Suprapubic skin (tissue), 4 donors: Measurements from ENCODE around the gene FRMD4B. TPM values are rescaled to one million over a fixed set of nuclear protein-coding genes. Genes with fewer than 3 reads are reported as not detected.

Experiments used
- DNase-seq, 2 donors: peaks; one replicate each; pipeline ENCODE4 v3.0.0-alpha.2; 2019; ENCODE audit warnings: low spot score in 2 of 2
- H3K27ac ChIP-seq: fragments of 200-600 bp; sonication (generic); one replicate; pipeline ENCODE4 v1.5.1; 2019
- H3K27me3 ChIP-seq: fragments of 200-600 bp; sonication (generic); one replicate; pipeline ENCODE4 v1.5.1; 2019
- H3K36me3 ChIP-seq: fragments of 200-600 bp; sonication (generic); one replicate; pipeline ENCODE4 v1.5.1; 2019
- H3K4me1 ChIP-seq: fragments of 200-600 bp; sonication (generic); one replicate; pipeline ENCODE4 v1.5.1; 2019
- H3K4me3 ChIP-seq: fragments of 200-600 bp; sonication (generic); one replicate; pipeline ENCODE4 v1.5.1; 2019; ENCODE audit warnings: mild to moderate bottlenecking
- H3K9me3 ChIP-seq: fragments of 200-600 bp; sonication (generic); one replicate; pipeline ENCODE4 v1.5.1; 2019
- CTCF ChIP-seq, 2 donors: fragments of 200-600 bp in 1 of 2; fragments of 450-650 bp in 1 of 2; sonication (generic) in 1 of 2; IDR thresholded peaks; one replicate each; pipeline ENCODE4 v1.5.1; 2016 to 2019; ENCODE audit warnings: antibody characterized with exemption in 2 of 2, mild to moderate bottlenecking in 1 of 2, moderate library complexity in 1 of 2
- EP300 ChIP-seq: sonication (generic); formaldehyde crosslinking; IDR thresholded peaks from one replicate; pipeline ENCODE4 v1.6.1; 2017; ENCODE audit warnings: antibody characterized with exemption
- POLR2A ChIP-seq, 2 donors: fragments of 450-650 bp; IDR thresholded peaks; one replicate each; pipeline ENCODE4 v1.6.1; 2017; ENCODE audit warnings: antibody characterized with exemption in 2 of 2, mild to moderate bottlenecking in 2 of 2, moderate library complexity in 2 of 2
- POLR2AphosphoS5 ChIP-seq, 3 donors: sonication (generic); formaldehyde crosslinking; IDR thresholded peaks; one replicate each; pipeline ENCODE4 v1.6.1; 2017; ENCODE audit warnings: antibody characterized with exemption in 3 of 3
- WGBS: methylation state at CpG from one replicate; pipeline ENCODE4 v1.1.5; 2018; 5-methylcytosine and 5-hydroxymethylcytosine counted together
- total RNA-seq, 4 donors: library from RNA; depleted of rRNA; stranded (reverse); fragments of >200 nt; gene quantifications; one replicate each; pipeline ENCODE4 v1.1.0, GENCODE V29; 2016

The FRMD4B gene
- total RNA-seq, 4 donors from 2014 or later = 53.8 to 75.3 (median 67.8) TPM

GRCh38 chr3:69137005-69137404, 248.9 kb downstream of the FRMD4B start:
- no peak for DNase-seq
- H3K4me3 ChIP-seq = no peak overlapping the region
- H3K27ac ChIP-seq = no peak overlapping the region
- H3K27me3 ChIP-seq = no peaks in the 10 kb centered on the region
- H3K36me3 ChIP-seq = no peaks in the 10 kb centered on the region
- H3K9me3 ChIP-seq = no peaks in the 10 kb centered on the region
- H3K4me1 ChIP-seq = no peaks in the 10 kb centered on the region
- TF ChIP-seq EP300 (no peak), POLR2A (IDR thresholded peaks at IDR 0.05) (no peak), POLR2AphosphoS5 (IDR thresholded peaks at IDR 0.05) (no peak), CTCF (IDR thresholded peaks at IDR 0.05) (no peak)

- H3K4me3 ChIP-seq = no peak overlapping the region
- H3K4me1 ChIP-seq = no peaks in the 10 kb centered on the region
- DNase-seq = no peak
- H3K36me3 ChIP-seq = no peaks in the 10 kb centered on the region
- no peak for TF ChIP-seq POLR2AphosphoS5 (IDR thresholded peaks at IDR 0.05)
- TF ChIP-seq EP300 = no peak
- no peak for TF ChIP-seq POLR2A (IDR thresholded peaks at IDR 0.05)
- no peak for TF ChIP-seq CTCF (IDR thresholded peaks at IDR 0.05)
- no peaks in the 10 kb centered on the region for H3K27me3 ChIP-seq
- H3K27ac ChIP-seq = no peak overlapping the region
- no peaks in the 10 kb centered on the region for H3K9me3 ChIP-seq
Observed at GRCh38 chr3:69130689-69131088, 255.2 kb downstream of the FRMD4B start.

- TF ChIP-seq CTCF (IDR thresholded peaks at IDR 0.05) (no peak), POLR2AphosphoS5 (IDR thresholded peaks at IDR 0.05) (no peak), EP300 (no peak), POLR2A (IDR thresholded peaks at IDR 0.05) (no peak)
- no peaks in the 10 kb centered on the region for H3K9me3 ChIP-seq
- H3K36me3 ChIP-seq = no peaks in the 10 kb centered on the region
- no peaks in the 10 kb centered on the region for H3K4me1 ChIP-seq
- no peak for DNase-seq
- no peaks in the 10 kb centered on the region for H3K27me3 ChIP-seq
- WGBS = 29% methylated on average over 1 of the region's 1 CpG
- no peak overlapping the region for H3K4me3 ChIP-seq
- H3K27ac ChIP-seq = no peak overlapping the region
Observed at GRCh38 chr3:69129531-69129930, 256.4 kb downstream of the FRMD4B start.

- TF ChIP-seq POLR2AphosphoS5 (IDR thresholded peaks at IDR 0.05) (no peak), EP300 (no peak), POLR2A (IDR thresholded peaks at IDR 0.05) (no peak), CTCF (IDR thresholded peaks at IDR 0.05) (no peak)
- H3K27me3 ChIP-seq = no peaks in the 10 kb centered on the region
Observed at GRCh38 chr3:69128509-69128908, 257.4 kb downstream of the FRMD4B start.

GRCh38 chr3:69126999-69127398, 258.9 kb downstream of the FRMD4B start:
- H3K27me3 ChIP-seq = no peaks in the 10 kb centered on the region
- DNase-seq = no peak
- H3K9me3 ChIP-seq = no peaks in the 10 kb centered on the region
- WGBS = 88% methylated on average over 2 of the region's 2 CpGs
- no peak overlapping the region for H3K27ac ChIP-seq
- no peaks in the 10 kb centered on the region for H3K4me1 ChIP-seq
- H3K36me3 ChIP-seq = no peaks in the 10 kb centered on the region
- H3K4me3 ChIP-seq = no peak overlapping the region
- no peak for TF ChIP-seq POLR2A (IDR thresholded peaks at IDR 0.05)

More at GRCh38 chr3:69128509-69128908, 257.4 kb downstream of the FRMD4B start:
- H3K4me3 ChIP-seq = no peak overlapping the region
- H3K27ac ChIP-seq = no peak overlapping the region
- no peaks in the 10 kb centered on the region for H3K36me3 ChIP-seq
- H3K4me1 ChIP-seq = no peaks in the 10 kb centered on the region
- no peaks in the 10 kb centered on the region for H3K9me3 ChIP-seq
- no peak for DNase-seq

GRCh38 chr3:69126216-69126615, 259.7 kb downstream of the FRMD4B start:
- Histone ChIP-seq H3K27ac (no peak overlapping the region), H3K4me3 (no peak overlapping the region), H3K36me3 (no peaks in the 10 kb centered on the region), H3K4me1 (peaks cover 2% of the 10 kb centered on the region), H3K27me3 (no peaks in the 10 kb centered on the region), H3K9me3 (no peaks in the 10 kb centered on the region)
- TF ChIP-seq EP300 (no peak), POLR2AphosphoS5 (IDR thresholded peaks at IDR 0.05) (no peak), CTCF (IDR thresholded peaks at IDR 0.05) (no peak), POLR2A (IDR thresholded peaks at IDR 0.05) (no peak)
- 79% methylated on average over 3 of the region's 3 CpGs for WGBS
- DNase-seq = no peak
